Astrocyte of the cerebellum (primary cell): ENCODE measurements around the gene ADGRD2.
"Not testable (repeated sequence)": the region's sequence is repeated elsewhere in the genome, so short reads cannot be mapped to it uniquely, and the experiment has no call there.

Experiments used
- DNase-seq: peaks from one replicate; pipeline ENCODE4 v3.0.0-alpha.2; 2011; ENCODE audit warnings: low read depth
- H3K4me3 ChIP-seq: 2 replicates; pipeline ENCODE4 v1.5.1; 2011; ENCODE audit warnings: mild to moderate bottlenecking, low read depth, low read length, moderate library complexity
- in situ Hi-C: cut with HindIII; loops from 2 replicates; pipeline ENCODE4 v1.10.0; 2017; ENCODE audit warnings: low sequenced_read_pairs
- TF ChIP-seq, protein P1 (sequence below): IDR thresholded peaks from 2 replicates; pipeline ENCODE4 v1.5.1; 2012; ENCODE audit warnings: low read length, low read depth, moderate library complexity, mild to moderate bottlenecking; ENCODE audit errors: missing control alignments

The ADGRD2 gene

DNA sequence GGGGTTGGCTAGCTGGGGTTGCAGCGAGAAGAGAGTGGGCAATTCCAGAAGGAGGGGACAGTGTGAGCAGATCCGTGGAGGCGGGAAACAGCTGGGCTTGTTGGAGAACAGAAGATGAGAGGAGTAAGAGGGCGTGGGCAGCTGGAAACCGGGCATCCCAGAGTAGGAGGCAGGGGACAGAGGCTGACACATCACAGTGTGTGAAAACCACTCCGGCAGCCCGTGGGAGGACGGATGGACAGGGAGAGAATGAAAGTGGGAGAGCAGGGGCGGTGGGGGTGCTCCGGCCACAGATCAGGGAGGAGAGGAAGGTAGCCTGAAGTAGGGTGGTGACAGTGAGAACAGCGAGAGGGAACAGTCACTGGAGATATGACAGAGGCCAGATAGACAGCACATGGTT is 26.7 kb upstream of the ADGRD2 start:
- in situ Hi-C loops = no loop called here
- DNase-seq = no peak
- TF ChIP-seq, protein P1, sequence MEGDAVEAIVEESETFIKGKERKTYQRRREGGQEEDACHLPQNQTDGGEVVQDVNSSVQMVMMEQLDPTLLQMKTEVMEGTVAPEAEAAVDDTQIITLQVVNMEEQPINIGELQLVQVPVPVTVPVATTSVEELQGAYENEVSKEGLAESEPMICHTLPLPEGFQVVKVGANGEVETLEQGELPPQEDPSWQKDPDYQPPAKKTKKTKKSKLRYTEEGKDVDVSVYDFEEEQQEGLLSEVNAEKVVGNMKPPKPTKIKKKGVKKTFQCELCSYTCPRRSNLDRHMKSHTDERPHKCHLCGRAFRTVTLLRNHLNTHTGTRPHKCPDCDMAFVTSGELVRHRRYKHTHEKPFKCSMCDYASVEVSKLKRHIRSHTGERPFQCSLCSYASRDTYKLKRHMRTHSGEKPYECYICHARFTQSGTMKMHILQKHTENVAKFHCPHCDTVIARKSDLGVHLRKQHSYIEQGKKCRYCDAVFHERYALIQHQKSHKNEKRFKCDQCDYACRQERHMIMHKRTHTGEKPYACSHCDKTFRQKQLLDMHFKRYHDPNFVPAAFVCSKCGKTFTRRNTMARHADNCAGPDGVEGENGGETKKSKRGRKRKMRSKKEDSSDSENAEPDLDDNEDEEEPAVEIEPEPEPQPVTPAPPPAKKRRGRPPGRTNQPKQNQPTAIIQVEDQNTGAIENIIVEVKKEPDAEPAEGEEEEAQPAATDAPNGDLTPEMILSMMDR = no peak
- no peak overlapping the region for H3K4me3 ChIP-seq

DNA sequence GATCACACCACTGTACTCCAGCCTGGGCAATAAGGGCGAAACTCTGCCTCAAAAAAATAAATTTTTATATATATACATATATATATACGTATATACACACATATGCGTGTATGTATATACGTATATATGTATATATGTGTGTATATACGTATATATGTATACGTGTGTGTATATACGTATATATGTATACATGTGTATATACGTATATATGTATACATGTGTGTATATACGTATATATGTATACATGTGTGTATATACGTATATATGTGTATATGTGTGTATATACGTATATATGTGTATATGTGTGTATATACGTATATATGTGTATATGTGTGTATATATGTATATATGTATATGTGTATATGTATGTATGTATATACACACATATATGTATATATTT is 24.5 kb upstream of the ADGRD2 start:
- in situ Hi-C loops, DNase-seq, H3K4me3 ChIP-seq: not testable (repeated sequence)

DNA sequence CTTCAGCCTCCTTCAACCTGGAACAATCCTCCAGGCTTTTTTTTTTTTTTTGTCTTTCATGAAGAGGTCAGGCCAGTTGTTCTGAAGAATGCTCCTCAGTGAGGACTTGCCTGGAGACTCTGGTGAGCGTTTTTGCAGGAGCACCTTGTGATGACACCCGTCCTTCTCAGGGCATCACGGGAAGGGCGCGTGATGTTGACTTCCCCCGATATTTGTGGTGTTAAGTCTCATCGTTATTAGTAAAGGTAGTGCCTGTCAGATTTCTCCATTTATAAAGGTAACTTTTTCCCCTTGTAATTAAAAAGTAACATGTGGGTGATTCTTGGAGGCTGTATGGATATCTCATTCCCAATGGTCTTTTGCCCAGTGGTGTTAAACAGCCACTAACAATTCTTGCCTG is 23.9 kb upstream of the ADGRD2 start:
- no peak for DNase-seq
- TF ChIP-seq, protein P1 = no peak
- in situ Hi-C loops = no loop called here
- H3K4me3 ChIP-seq = no peak overlapping the region

DNA sequence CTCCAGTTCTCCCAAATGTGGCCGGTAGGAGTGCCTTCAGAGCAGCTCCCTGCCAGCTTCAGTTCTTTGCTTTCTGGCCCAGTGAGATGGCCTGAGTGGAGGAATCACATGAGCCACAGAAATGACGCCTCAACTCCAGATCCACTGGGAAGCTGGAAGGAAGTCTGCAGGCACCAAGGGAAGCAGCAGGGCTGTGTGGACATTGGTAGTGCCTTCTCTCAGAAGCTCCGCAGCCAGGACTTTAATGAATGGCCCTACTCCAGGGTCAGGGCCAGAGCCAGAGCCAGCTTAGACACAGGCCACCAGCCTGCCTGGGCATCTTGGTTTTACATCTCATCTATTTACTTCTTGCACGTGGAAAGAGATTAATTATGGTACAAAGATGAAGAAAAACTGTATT is 23.0 kb upstream of the ADGRD2 start:
- TF ChIP-seq, protein P1 = no peak
- in situ Hi-C loops = no loop called here
- DNase-seq = no peak
- no peak overlapping the region for H3K4me3 ChIP-seq

DNA sequence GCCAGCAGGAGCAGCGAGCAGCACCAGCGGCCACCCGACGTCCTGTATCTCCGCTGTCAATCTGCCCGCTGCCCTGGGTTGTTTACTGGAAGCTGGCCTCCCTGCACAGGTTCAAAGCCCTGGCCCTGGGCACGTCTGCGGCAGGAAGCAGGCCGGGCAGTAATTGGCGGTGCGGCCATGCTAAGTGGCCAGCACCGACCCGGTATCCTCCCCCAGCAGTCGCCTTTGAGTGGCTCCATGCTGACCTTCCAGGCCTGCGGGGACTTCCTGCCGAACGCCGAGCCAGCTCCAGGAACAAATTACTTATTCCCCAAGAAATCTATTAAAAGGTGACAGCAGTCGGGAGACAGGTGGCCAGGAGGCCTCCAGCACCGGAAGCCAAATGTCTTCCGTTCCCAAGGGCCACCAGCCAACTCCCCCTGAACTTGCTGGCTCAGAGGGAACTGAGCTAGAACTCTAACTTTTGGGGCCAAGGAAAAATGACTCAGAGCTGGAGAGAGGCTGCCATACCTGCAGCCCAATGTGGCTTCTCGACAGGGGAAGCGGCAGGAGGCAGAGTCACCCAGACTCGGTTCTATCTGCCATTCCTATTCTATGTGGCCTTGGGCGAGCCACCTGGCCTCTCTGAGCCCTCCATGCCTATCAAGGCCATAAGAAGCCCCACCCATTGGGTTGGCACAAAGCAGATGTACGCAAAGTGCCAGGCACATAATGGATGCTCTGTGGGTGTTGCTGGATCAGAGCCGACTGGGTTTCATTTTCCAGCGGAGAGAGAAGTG is 21.3 kb upstream of the ADGRD2 start:
- in situ Hi-C loops = no loop called here
- TF ChIP-seq, protein P1 = no peak
- H3K4me3 ChIP-seq = no peak overlapping the region
- no peak for DNase-seq

DNA sequence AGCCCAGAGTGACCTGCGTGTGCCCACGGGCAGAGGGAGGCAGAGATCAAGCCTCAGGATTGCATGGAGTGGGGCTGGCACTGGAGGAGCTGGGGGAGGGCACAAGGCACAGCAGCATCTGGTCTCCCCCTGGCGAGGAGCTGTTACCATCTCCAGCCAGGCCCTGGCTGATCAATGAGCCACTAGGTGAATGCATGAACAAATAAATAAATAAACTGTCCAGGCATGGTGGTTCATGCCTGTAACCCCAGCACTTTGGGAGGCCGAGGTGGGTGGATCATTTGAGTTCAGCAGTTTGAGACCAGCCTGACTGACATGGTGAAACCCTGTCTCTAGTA is 20.8 kb upstream of the ADGRD2 start:
- TF ChIP-seq, protein P1 = no peak
- in situ Hi-C loops = no loop called here
- no peak for DNase-seq

DNA sequence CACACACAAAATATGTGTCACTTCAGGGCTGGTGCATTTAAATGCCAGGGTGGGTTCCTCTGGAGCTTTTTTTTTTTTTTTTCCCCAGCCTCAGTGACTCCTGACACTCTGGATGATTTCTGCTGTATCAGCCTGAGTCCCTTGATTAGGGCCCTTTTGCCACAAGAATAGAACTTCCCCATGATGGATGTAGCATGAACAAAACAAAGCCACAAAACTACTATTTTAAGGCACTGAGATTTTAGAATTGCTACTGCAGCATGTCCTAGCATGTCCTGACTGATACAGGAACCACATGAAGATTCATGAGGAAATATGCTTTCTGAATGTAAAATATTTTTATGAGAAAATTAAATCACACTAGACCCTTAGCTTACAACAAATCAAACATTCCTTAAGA is 13.9 kb upstream of the ADGRD2 start:
- in situ Hi-C loops = no loop called here
- TF ChIP-seq, protein P1 = no peak
- DNase-seq = no peak
- H3K4me3 ChIP-seq = no peak overlapping the region

More for the DNA sequence above, 20.8 kb upstream of the ADGRD2 start:
- H3K4me3 ChIP-seq = no peak overlapping the region
